Measurements from ENCODE around the gene ARFGEF3.

ARFGEF3 gene

DNA sequence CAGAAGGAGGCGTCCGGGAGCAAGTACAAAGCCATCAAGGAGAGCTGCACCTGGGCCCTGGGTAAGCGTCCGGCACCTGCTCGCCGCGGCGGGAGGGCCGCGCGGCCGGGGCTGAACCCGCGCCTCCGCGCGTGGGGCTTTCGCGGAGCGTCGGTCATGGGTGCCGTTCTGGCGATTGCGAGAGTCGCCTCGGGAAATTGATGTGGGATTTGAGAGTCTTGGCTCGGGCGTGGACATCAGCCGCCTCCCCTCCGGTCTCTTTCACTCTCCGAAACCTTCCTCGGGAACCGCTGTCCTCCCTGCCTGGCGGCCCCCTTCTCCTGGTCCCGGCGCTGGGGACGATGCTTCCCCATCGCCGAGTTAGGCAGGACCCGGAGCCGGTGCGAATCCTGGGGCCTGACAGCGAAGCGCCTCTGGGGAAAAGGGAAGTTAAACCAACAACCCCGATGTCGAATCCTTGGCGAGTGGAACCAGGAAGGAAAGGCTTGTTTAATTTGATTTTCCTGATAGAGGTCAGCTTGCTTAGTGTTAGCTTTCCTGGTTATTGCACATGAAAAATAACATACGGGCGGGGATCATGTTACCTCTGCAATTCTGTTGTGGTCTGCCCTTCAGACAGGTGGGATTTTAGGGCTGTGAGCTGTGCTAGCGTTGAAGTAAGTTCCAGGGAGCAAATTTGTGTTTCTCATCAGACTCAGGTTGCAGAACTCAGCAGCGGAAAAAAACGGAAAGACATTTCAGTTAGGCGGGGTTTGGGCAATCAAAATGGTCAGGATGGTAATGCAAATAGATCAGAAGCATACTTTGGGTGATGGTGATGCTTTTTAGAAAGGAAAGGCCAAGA lies 594 bp downstream of the ARFGEF3 start:
- no peak for DNase-seq (ENCODE audit: low read depth in 2 of 2)

DNA sequence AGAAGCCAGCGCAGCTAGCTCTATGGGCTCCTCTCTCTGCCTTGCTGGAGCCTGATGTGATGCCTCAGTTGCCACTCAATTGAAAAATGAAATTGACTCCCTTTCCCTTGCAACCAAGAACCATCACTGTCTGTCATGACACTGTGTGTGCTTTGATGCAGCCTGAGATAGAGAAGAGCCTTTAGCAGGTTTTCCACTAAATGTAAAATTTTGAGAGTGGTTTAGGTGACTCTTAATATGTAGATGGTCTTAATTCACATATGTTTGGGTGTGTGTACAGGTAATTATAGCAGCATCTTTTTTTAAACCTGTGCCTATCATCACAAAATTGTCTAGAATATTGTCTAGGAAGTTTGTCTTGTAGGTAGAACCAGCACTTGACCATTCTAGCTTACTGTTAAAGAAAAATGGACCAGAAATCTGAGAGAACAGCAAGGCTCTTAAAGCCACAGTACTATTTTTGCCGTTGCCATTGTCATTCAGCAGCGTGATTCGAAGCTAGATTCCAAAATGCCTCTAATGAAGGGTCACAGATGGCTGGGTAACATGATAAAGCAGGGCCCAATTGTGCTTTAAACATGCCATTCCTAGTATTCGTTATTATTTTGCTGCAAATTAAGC lies 1.3 kb downstream of the ARFGEF3 start:
- no peak for DNase-seq (ENCODE audit: low read depth in 2 of 2)

DNA sequence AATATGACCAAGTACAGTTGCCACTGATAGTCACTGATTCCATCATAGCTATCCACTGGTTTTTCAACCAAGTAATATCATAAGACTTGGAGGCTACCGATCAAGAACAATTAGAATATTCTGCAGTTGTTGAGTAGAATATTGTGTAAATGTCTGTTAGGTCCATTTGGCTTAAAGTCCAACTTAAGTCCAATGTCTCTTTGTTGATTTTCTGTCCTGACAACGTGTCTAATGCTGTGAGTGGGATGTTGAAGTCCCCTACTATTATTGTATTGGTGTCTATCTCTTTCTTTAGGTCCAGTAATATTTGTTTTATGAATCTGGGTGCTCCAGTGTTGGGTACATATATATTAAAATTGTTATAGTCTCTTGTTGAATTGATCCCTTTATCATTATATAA lies 13.9 kb downstream of the ARFGEF3 start:
- no peak for DNase-seq (ENCODE audit: low read depth in 2 of 2)

DNA sequence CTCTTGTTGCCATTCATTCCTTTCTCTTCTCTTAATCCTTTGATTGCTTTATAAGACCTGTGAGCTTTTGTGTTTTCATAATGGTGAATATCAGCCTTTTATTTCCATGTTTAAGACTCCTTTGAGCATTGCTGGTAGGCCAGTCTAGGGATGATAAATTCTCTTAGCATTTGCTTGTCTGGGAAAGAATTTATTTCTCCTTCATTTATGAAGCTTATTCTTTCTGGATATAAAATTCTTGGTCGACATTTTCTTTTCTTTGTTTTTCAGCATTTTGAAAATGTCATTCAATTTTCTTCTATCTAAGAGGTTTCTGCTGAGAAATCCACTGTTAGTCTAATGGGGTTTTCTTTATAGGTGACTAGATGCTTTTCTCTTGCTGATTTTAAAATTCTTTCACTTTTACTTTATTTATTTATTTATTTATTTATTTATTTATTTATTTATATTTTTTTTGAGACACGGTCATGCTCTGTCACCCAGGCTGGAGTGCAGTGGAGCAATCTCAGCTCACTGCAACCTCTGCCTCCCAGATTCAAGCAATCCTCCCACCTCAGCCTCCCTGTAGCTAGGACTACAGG lies 15.0 kb downstream of the ARFGEF3 start:
- no peak for DNase-seq (ENCODE audit: low read depth in 2 of 2)

DNA sequence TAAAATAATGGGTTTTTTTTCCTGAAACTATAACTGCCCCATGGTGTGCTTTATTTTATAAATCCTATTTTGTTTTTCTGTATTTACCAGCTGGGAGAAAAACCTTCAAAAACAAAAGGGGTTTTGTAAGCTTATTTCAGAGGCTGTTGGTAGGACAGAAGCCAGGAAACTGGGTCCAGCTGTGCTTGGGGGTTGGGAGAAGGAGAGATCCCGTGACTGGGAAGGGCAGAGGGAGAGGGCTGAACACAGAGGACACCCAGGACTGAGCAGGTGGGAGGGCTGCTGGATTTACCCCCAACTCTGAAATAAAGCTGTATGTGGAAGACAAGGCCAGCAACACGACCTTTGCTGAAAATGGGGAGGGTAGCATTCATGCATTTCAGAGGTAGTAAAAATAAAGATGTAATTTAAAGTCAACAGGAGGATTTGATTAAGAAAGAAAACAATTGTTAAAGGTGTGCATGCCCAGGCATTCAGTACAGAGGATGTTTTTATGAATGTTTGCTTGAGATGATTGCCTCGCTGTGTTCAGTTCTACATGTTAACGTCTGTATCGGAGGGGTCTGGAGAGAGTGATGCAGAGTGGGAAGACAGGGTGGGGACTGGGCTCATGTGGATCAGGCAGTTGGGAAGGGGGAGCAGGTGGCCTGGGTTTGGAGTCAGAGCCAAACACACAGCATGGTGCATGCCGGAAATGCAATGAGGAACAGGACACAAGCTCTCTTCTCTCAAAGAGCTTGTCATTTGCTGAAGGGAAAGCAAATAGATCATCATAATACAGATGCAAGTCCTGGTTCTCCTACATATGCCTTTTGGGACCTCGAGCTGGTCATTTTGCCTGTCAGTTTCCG lies 21.4 kb downstream of the ARFGEF3 start:
- no peak for DNase-seq (ENCODE audit: low read depth in 2 of 2)

DNA sequence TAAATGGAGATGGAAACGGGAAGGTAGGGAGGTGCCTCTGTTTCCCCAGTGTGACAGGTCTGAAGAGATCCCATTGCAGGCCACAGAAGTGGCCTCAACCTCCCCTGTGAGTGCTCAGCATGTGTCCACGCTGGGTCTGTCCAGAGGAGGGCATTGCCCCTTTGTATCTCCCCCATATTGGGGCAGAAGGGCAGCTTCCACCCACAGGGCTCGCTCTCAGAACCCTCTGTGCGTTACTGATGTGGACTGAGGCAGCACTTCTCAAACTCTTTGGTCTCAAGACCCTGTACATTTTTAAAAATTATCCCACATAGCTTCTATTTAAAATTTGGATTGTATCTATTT lies 22.0 kb downstream of the ARFGEF3 start:
- DNase-seq (ENCODE audit: low read depth in 2 of 2), result no peak

DNA sequence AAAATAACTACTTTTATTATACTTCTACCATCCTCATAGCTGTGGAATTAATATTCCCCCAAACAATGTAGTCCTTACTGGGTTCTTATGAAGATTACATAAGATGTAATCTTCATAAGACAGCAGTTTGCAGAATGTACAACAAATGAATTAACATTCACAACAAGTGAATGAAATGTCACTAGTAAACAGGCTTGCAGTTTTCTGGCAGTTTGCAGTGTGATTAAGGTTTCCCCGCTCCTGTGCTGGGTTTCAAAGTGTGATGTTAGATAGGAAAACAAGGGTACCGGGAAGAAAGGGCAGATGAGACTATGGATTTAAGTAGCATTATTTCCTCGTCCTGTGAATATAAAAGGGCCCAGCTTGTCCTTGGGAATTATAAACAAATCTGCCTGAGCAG lies 22.5 kb downstream of the ARFGEF3 start:
- DNase-seq (ENCODE audit: low read depth in 2 of 2), result no peak

DNA sequence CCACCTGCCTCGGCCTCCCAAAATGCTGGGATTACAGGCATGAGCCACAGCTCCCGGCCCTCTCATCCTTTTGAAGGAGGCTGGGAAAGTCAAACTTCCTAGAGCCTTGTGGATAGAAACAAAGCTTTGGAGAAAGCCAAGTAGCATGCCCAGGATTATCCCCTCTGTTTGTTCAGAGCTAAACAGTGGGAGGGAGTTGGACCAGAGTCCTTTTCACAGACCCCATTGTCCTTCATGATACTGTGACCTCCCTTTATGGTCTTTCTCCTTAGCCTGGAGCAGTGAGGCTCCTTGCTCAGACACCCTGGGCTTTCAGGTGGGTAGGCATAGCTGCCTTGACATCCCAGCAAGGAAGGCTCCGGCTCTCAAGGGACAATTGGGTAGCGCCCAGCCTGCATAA lies 25.4 kb downstream of the ARFGEF3 start:
- no peak for DNase-seq (ENCODE audit: low read depth in 2 of 2)

DNA sequence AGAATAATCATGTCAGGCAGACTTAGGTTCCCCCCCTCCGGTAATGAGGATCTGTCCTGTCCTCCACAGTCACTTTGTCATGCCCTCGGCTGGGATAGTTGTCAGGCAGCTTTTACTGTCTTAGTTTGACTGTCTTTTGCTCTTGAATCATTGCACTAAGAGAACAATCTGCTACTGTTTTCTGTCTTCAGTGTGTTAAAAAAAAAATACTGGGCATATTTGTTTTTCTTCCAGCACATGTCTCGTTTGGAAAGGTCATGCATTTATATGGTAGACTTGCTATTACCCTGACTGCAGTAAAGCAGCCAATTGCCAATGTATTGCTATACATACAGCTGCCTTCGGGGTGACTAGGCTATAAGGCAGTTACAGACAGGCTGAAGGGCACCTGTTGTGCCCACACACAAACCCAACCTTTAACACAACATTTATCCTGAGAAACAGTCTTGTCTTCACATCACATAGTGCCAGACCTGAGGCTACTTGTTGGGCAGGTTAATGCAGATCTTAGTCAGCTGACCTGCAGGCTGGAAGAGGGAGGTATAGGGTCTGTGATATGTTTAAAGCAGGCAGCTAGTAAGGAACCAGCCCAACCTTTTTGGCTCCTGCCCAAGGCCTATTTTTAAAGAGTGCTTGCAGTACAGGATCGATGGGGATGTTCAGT lies 26.7 kb downstream of the ARFGEF3 start:
- DNase-seq (ENCODE audit: low read depth in 2 of 2), result no peak

DNA sequence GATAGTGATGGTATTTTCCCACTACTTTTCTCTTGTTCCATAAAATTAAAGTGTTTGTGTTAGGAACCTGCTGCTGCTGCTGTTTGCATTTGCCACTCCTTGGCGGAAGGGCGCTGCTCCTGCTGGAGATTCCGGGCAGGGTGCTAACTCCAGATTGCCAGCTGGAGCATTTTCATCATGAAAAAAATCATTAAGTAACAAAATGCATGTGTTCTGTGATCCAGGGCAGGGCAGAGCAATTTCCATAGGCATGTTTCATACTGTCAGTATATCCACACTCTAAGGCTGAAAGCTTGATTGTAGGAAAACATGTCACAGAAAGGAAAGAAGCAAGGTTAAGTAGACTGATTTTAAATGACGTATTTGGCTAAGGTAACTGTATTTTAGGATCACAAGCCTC lies 32.5 kb downstream of the ARFGEF3 start:
- DNase-seq (ENCODE audit: low read depth in 2 of 2), result no peak

DNA sequence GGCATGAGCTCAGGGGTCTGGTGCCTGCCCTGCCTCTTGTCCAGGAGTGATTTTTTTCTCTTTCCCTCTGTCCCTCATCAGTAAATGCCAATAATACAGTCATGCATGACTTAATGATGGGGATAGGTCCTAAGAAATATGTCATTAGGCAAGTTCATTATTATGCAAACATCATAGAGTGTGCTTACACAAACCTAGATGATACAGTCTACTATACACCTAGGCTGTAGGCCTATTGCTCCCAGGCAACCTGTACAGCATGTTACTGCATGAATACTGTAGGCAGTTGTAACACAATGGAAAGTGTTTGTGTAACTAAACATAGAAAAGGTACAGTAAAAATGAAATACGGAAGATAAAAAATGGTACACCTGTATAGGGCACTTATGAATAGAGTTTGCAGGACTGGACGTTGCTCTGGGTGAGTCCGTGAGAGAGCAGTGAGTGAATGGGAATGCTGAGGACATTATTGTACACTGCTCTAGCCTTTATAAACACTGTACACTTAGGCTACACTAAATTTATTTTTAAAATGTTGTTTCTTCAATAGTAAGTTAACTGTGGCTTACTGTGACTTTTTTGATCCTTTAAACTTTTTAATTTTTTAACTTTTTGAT lies 34.5 kb downstream of the ARFGEF3 start:
- DNase-seq (ENCODE audit: low read depth in 2 of 2), result no peak

DNA sequence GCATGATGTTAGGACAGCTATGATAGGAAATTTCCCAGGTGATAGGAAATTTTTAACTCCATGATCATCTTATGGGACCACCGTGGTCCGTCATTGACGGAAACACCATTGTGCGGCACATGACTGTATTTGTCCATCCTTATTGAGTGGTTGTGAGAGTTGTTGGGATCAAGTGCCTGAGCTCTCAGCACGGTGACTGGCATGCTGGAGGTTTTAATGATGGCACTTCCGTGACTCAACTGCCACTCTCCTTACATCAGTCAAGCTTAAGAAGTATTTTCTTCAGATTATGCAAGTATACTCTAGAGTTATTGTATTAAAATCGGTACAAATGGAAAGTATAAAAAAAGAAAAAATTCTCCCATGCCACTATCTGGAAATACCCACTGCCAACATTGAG lies 35.8 kb downstream of the ARFGEF3 start:
- DNase-seq (ENCODE audit: low read depth in 2 of 2), result no peak

DNA sequence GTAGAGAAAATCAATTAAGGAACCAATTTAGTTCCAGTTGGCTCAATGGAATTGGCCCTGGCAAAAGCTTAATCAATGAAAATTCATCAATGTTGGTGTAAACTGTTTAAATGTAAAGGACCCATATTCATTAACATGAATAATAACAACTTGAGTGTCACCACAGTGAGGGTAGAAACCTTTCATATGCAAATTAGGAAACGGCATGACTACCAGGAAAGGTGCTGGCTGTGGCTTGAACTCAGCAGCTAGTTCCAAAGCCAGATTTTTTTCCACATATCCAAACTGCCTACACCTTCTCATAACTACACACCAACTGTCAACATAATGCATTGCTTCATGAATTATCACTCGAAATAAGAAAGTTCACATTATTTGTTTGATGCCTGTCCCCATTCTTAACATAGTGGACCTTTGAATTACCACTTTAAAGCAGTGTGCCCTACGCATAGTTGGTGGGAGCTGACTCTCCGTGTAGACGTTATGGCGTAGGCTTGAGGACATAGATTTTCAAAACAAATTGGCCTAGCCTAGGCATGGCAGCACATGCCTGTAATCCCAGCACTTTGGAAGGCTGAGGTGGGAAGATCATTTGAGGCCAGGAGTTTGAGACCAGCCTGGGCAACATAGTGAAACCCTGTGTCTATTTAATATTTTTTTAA lies 36.8 kb downstream of the ARFGEF3 start:
- no peak for DNase-seq (ENCODE audit: low read depth in 2 of 2)

DNA sequence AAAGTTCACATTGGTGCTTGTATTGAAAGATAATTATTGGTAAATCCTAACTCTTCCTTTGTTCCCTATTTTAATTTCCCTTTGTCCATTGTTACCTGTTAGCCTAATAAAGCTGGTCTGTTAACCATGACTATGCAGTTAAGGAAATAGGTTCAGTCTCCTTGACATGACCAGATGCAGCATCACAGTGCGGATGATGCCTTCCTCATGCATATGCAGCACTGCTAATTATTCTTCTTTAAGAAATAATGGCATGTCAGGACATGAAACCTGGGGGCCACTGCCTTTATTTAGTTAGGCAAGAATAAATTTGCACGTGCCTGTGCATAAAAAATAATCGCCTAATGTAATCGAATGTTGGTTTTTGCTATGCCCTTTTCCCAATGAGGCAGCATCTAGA lies 40.1 kb downstream of the ARFGEF3 start:
- no peak for DNase-seq (ENCODE audit: low read depth in 2 of 2)

DNA sequence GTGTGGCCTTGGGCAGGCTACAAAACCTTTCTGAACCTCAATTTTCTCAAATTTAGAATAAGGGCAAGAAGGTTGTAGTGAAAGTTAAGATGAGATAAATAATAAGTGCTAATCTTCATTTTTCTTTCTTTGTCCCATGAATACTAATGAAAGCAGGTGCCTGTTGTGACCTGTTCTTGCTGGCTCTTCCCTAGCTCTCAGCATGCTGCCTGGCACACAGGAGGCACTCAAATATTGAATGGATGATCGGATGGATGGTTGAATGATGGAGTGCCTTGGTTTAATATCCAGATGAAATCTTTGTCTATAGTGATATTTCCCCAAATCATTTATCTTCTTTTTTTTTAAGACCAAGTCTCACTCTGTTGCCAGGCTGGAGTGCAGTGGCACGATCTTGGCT lies 41.6 kb downstream of the ARFGEF3 start:
- DNase-seq (ENCODE audit: low read depth in 2 of 2), result no peak

DNA sequence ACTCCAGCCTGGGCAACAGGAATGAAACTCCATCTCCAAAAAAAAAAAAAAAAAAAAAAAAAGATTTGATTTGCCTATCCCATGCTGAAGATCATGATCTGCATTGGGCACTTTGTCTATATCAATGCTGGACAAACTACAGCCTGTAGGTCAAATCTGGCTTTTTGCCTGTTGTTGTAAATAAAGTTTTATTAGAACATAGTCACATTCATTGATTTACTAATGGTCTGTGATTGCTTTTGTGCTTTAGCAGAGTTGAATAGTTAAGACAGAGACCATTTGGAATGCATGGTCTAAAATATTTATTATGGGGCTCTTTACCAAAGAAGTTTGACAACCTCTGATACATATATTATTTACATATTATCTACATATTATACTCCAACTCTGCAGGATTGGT lies 42.6 kb downstream of the ARFGEF3 start:
- no peak for DNase-seq (ENCODE audit: low read depth in 2 of 2)

DNA sequence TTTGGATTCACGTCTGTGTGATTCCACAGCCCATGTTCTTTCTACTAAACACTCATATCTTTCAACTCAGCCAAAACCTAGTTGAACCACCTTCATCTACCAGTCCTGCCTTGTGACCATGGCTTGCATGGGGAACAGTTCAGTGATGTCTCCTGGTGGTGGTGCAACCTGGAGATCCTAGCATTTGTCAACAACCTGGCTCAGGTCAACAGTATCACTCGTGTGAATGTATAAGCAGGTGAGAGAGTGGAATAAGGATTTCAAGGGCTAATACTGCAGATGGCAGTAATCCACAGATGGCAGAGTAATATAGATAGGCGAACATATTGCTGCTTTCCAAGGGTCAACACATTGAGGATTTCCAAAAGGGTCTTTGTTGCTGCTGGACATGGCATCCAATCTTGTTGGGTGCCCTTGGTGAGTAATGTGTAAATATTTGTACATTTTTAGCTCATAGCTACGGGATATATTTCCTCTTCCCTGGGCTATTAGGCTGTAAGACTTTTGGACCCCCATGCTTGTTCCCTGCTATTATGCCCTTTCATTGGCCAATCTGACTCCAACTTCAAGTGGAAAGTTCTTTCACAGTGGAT lies 43.1 kb downstream of the ARFGEF3 start:
- DNase-seq (ENCODE audit: low read depth in 2 of 2), result no peak

DNA sequence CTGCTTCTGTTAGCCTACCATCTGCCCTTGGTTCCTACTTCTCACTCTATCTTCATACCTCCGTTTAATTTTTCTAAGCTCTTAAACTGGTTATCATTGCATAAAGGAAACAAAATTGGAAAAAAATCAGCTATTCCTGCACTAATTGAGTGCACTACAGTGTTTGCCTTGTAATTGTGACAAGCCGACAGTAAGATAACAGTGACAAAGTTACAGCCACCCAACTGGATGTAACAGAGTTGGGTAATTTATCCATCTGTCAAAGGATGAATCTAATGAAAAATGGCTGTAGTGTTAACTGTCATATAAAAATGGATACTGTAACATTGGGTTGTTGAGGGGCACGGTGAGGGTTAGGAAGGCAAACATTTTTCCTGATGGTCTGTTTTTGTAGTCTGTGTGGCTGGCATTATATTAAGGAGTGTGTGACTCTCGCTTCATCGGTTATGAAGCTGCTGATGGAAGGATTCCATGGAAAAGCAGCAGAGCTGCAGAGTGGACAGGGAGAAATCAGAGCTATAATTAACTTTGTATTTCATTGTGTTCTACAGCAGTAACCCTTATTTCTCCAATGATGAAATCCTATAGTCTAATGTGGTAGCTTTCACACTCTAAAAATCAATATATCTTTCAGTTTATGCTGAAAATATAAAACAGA lies 43.8 kb downstream of the ARFGEF3 start:
- no peak for DNase-seq (ENCODE audit: low read depth in 2 of 2)

DNA sequence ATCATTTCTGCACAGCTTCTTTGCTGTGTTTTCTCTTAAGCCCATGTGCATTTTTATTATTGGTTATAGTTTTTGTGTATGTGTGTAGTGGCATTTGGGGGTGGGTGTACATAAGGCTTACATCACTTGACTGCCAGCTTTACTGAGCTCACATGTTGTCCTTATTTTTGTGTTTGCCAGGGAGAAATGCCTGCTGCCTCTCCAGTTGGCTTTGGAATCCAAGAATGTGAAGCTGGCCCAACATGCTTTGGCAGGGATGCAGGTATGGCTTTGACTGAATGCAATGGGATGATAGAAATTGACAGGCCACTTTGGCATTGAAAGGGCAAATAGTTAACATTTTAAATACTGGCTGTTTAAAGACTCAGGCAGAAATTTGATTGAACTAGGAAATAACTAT lies 45.1 kb downstream of the ARFGEF3 start:
- DNase-seq (ENCODE audit: low read depth in 2 of 2), result no peak

DNA sequence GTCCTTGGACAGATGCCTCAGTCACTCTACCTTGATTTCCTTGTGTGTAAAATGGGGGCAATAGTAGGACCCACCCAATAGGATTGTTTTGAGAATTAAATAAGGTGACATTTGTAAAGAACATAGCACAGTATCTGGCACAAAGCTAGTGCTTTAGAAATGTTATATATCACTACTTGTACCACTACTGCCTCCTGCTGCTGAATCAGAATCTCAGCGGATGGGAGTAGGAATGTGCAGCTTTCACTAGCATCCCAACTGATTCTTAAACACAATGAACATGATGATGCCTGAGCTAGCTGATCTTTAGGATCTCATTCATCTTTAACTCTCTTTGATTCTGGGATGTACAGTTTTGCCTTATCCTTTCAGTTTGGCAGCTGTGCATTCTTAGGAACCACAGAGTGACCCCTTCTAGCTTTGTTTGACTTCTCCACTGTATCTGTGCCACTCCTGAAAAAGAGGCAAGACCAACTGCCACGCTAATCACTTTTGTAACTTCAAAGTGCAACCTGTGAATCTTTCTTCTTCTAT lies 49.4 kb downstream of the ARFGEF3 start:
- no peak for DNase-seq (ENCODE audit: low read depth in 2 of 2)
